ENCODE measurements around the gene NMT2.
A peak's percentile ranks its signal among the peaks of the same experiment; 100 is the strongest.

DNA sequence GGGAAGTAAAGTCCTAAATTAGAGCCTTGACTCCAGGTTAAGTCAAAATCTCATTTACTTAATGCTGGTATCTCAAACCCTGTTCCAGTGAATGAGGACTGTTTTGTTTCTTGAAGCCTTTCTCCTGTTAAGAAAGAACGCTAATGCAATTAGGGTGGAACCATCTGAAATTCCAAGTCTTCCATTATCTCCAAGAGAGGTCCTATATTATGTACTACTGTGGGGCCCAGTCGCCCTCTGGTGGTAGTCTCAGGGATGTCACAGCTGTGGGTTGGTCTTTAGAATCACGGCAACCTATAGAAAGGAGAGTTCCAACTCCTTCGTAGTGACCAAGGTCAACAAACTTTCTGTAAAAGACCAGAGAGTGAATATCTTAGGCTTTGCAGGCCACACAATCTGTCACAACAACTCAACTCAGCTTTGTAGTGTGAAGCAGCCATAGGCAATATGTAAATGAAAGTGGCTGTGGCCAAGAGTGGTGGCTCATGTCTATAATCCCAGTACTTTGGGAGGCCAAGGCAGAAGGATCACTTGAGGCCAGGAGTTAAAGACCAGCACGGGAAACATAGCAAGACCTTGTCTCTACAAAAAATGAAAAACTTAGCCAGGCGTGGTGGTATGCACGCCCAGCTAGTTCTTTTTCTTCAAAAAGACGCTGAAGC lies 62.0 kb downstream of the NMT2 start:
- TF ChIP-seq, protein P1, sequence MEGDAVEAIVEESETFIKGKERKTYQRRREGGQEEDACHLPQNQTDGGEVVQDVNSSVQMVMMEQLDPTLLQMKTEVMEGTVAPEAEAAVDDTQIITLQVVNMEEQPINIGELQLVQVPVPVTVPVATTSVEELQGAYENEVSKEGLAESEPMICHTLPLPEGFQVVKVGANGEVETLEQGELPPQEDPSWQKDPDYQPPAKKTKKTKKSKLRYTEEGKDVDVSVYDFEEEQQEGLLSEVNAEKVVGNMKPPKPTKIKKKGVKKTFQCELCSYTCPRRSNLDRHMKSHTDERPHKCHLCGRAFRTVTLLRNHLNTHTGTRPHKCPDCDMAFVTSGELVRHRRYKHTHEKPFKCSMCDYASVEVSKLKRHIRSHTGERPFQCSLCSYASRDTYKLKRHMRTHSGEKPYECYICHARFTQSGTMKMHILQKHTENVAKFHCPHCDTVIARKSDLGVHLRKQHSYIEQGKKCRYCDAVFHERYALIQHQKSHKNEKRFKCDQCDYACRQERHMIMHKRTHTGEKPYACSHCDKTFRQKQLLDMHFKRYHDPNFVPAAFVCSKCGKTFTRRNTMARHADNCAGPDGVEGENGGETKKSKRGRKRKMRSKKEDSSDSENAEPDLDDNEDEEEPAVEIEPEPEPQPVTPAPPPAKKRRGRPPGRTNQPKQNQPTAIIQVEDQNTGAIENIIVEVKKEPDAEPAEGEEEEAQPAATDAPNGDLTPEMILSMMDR (IDR thresholded peaks at IDR 0.05) = peak; percentile 25 to 73 (median 67)
- TF ChIP-seq POLR2AphosphoS5 (IDR thresholded peaks at IDR 0.05; ENCODE audit: insufficient read depth in 1 of 2, low read depth in 1 of 2) = peak in 1 of 2 donors; percentile 21
